ENCODE measurements around the gene RUNDC3A. TPM values are rescaled to one million over a fixed set of nuclear protein-coding genes. Genes with fewer than 3 reads are reported as not detected.

RUNDC3A gene
- total RNA-seq, 1 experiment from 2014 or later = 5.2 TPM

- peaks cover 5% of the 10 kb centered on the region for H3K27me3 Mint-ChIP-seq (ENCODE audit: low read depth)
- H3K4me1 Mint-ChIP-seq = peaks cover 12% of the 10 kb centered on the region; the same call in 1 of the 2 replicates
- no peaks in the 10 kb centered on the region for H3K9me3 Mint-ChIP-seq
- no peak for TF ChIP-seq EMX1 (CRISPR knock-in tag; IDR thresholded peaks at IDR 0.05)
- no peak for TF ChIP-seq ERG (CRISPR knock-in tag; IDR thresholded peaks at IDR 0.05)
- TF ChIP-seq GTF2I (CRISPR knock-in tag; conservative IDR thresholded peaks at IDR 0.05) = no peak
- TF ChIP-seq NR3C1 (CRISPR knock-in tag; conservative IDR thresholded peaks at IDR 0.05; ENCODE audit: low read depth) = no peak
- no peak for TF ChIP-seq JUN (CRISPR knock-in tag; IDR thresholded peaks at IDR 0.05)
- no peak for TF ChIP-seq HMGA2 (CRISPR knock-in tag; IDR thresholded peaks at IDR 0.05)
- H3K36me3 Mint-ChIP-seq = no peaks in the 10 kb centered on the region
- H3K27ac Mint-ChIP-seq = no peak overlapping the region
- ATAC-seq (no peak), DNase-seq (ENCODE audit: low spot score) (no peak)
- CTCF ChIA-PET = interaction anchor here (1.3 to 7.4 kb wide), 6 partner anchors 10 to 131 kb away, joined by 3 to 78 read pairs (median 22); partner anchors contain the start of gene GRN
- POLR2A ChIA-PET = no interaction called here
- no peak overlapping the region for H3K4me3 Mint-ChIP-seq
Observed at GRCh38 chr17:44334315-44334714, 25.9 kb downstream of the RUNDC3A start.

- Mint-ChIP-seq H3K4me3 (no peak overlapping the region), H3K36me3 (no peaks in the 10 kb centered on the region), H3K4me1 (peaks cover 12% of the 10 kb centered on the region; the same call in 1 of the 2 replicates), H3K27ac (no peak overlapping the region), H3K27me3 (ENCODE audit: low read depth) (peaks cover 5% of the 10 kb centered on the region), H3K9me3 (no peaks in the 10 kb centered on the region)
- no peak for DNase-seq (ENCODE audit: low spot score)
- ChIA-PET CTCF (interaction anchor here (1.4 to 7.4 kb wide), 4 partner anchors 10 to 124 kb away, joined by 3 to 78 read pairs (median 26); partner anchors contain the start of gene GRN), POLR2A (interaction anchor here (0.7 kb wide), 1 partner anchor 11 kb away, joined by 6 read pairs; no protein-coding TSS in a partner anchor)
- no peak for ATAC-seq
- TF ChIP-seq NR1H2 (CRISPR knock-in tag; IDR thresholded peaks at IDR 0.05) (no peak), TCF7 (CRISPR knock-in tag; IDR thresholded peaks at IDR 0.05; ENCODE audit: low read depth) (no peak), NR2C2 (CRISPR knock-in tag; IDR thresholded peaks at IDR 0.05) (no peak), JUN (CRISPR knock-in tag; IDR thresholded peaks at IDR 0.05) (no peak), GRHL2 (CRISPR knock-in tag; IDR thresholded peaks at IDR 0.05; ENCODE audit: insufficient replicate concordance, severe bottlenecking) (no peak), SOX15 (CRISPR knock-in tag; IDR thresholded peaks at IDR 0.05) (no peak), ZMAT4 (CRISPR knock-in tag; IDR thresholded peaks at IDR 0.05) (no peak), ZNF263 (CRISPR knock-in tag; IDR thresholded peaks at IDR 0.05; ENCODE audit: low read depth) (no peak), MYBL2 (CRISPR knock-in tag; IDR thresholded peaks at IDR 0.05) (no peak), SMAD3 (CRISPR knock-in tag; IDR thresholded peaks at IDR 0.05; ENCODE audit: borderline replicate concordance) (no peak), ZNF121 (CRISPR knock-in tag; IDR thresholded peaks at IDR 0.05) (no peak), ELF4 (CRISPR knock-in tag; IDR thresholded peaks at IDR 0.05; ENCODE audit: low read depth) (no peak)
- TF ChIP-seq, protein P1, sequence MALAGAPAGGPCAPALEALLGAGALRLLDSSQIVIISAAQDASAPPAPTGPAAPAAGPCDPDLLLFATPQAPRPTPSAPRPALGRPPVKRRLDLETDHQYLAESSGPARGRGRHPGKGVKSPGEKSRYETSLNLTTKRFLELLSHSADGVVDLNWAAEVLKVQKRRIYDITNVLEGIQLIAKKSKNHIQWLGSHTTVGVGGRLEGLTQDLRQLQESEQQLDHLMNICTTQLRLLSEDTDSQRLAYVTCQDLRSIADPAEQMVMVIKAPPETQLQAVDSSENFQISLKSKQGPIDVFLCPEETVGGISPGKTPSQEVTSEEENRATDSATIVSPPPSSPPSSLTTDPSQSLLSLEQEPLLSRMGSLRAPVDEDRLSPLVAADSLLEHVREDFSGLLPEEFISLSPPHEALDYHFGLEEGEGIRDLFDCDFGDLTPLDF (CRISPR knock-in tag; IDR thresholded peaks at IDR 0.05) = no peak
- TF ChIP-seq, protein P2, sequence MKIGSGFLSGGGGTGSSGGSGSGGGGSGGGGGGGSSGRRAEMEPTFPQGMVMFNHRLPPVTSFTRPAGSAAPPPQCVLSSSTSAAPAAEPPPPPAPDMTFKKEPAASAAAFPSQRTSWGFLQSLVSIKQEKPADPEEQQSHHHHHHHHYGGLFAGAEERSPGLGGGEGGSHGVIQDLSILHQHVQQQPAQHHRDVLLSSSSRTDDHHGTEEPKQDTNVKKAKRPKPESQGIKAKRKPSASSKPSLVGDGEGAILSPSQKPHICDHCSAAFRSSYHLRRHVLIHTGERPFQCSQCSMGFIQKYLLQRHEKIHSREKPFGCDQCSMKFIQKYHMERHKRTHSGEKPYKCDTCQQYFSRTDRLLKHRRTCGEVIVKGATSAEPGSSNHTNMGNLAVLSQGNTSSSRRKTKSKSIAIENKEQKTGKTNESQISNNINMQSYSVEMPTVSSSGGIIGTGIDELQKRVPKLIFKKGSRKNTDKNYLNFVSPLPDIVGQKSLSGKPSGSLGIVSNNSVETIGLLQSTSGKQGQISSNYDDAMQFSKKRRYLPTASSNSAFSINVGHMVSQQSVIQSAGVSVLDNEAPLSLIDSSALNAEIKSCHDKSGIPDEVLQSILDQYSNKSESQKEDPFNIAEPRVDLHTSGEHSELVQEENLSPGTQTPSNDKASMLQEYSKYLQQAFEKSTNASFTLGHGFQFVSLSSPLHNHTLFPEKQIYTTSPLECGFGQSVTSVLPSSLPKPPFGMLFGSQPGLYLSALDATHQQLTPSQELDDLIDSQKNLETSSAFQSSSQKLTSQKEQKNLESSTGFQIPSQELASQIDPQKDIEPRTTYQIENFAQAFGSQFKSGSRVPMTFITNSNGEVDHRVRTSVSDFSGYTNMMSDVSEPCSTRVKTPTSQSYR (CRISPR knock-in tag; IDR thresholded peaks at IDR 0.05) = no peak
Observed at GRCh38 chr17:44334727-44335126, 26.3 kb downstream of the RUNDC3A start.

Data from WTC11 (cell line).